HCT116 (cell line): Measurements from ENCODE around the gene CERS2. TPM values are rescaled to one million over a fixed set of nuclear protein-coding genes. Genes with fewer than 3 reads are reported as not detected.

Experiments used
- ATAC-seq: fragments of 200-7000 bp; cut with Tn5 transposase; 2 replicates; pipeline ENCODE4 v1.9.1; 2020; ENCODE audit warnings: mild to moderate bottlenecking, moderate library complexity
- BruUV-seq: library from RNA; stranded (reverse); fragments of 400-500 nt; replicated peaks from 2 replicates; lab custom pipeline; 2021; lab: Mats Ljungman, UMichigan
- CTCF ChIA-PET: fragments of 300-600 bp; sonication (Branson Sonifier 250); formaldehyde crosslinking; loops from one replicate; lab custom pipeline; 2021; ENCODE audit warnings: antibody characterized with exemption; lab: Charles Lee
- POLR2A ChIA-PET: fragments of 300-600, 350-600 bp; sonication (Branson Sonifier 250); formaldehyde crosslinking; loops from one replicate; lab custom pipeline; 2021; ENCODE audit warnings: antibody characterized with exemption; lab: Charles Lee
- RAD21 ChIA-PET, 2 experiments: fragments of 300-600 bp; sonication (Branson Sonifier 250); formaldehyde crosslinking; loops; one replicate each; lab custom pipeline; 2023; ENCODE audit warnings: low total read pairs in 2 of 2; ENCODE audit not compliant: uncharacterized antibody in 2 of 2, unreplicated experiment in 2 of 2, low non-redundant PET in 1 of 2; lab: Charles Lee
- DNase-seq: peaks from one replicate; pipeline ENCODE4 v3.0.0-alpha.2; 2010; ENCODE audit warnings: low read depth, low spot score
- H2AFZ ChIP-seq: fragments of 200-600 bp; shearing (Covaris generic), sonication (generic); 2 replicates; pipeline ENCODE4 v1.6.1; 2017; ENCODE audit warnings: low read depth, mixed run types, mixed read lengths, antibody characterized with exemption, low read length; ENCODE audit not compliant: poor library complexity, severe bottlenecking
- H3K27ac ChIP-seq: 2 replicates; pipeline ENCODE4 v1.5.1; 2012; ENCODE audit warnings: low read depth, low read length
- H3K27me3 ChIP-seq: fragments of 200-600 bp; sonication (generic); 2 replicates; pipeline ENCODE4 v1.6.1; 2016; ENCODE audit warnings: mixed run types, low read length, mixed read lengths; ENCODE audit not compliant: insufficient read depth
- H3K36me3 ChIP-seq, 2 experiments: fragments of 200-500 bp in 1 of 2; fragments of 200-600 bp in 1 of 2; sonication (Bioruptor generic) in 1 of 2; sonication (generic) in 1 of 2; 2 replicates each; pipeline versions ENCODE4 v1.5.1 to v1.6.1; 2014 to 2016; ENCODE audit warnings: low read length in 2 of 2, inconsistent platforms in 1 of 2, mixed read lengths in 1 of 2, mixed run types in 1 of 2; ENCODE audit not compliant: insufficient read depth in 2 of 2, control insufficient read depth in 1 of 2
- H3K4me1 ChIP-seq, 2 experiments: fragments of 200-600 bp in 1 of 2; sonication (generic) in 1 of 2; 2 replicates each; pipeline versions ENCODE4 v1.5.1 to v1.6.1; 2012 to 2017; ENCODE audit warnings: low read length in 2 of 2, inconsistent platforms in 1 of 2, mild to moderate bottlenecking in 1 of 2, mixed read lengths in 1 of 2, mixed run types in 1 of 2, moderate library complexity in 1 of 2; ENCODE audit not compliant: insufficient read depth in 2 of 2, control insufficient read depth in 1 of 2
- H3K4me2 ChIP-seq: fragments of 200-600 bp; sonication (generic); 2 replicates; pipeline ENCODE4 v1.6.1; 2017; ENCODE audit warnings: mixed run types, low read length, mixed read lengths
- H3K4me3 ChIP-seq, 2 experiments: fragments of 200-600 bp in 1 of 2; sonication (generic) in 1 of 2; replicated peaks in 1 of 2; 2 replicates each; pipeline ENCODE4 v1.5.1; 2011 to 2016; ENCODE audit warnings: low read length in 2 of 2, control low read depth in 1 of 2, low read depth in 1 of 2, mild to moderate bottlenecking in 1 of 2, mixed read lengths in 1 of 2, mixed run types in 1 of 2
- H3K79me2 ChIP-seq: fragments of 200-600 bp; sonication (generic); 2 replicates; pipeline ENCODE4 v1.6.1; 2017; ENCODE audit warnings: mild to moderate bottlenecking, mixed run types, low read length, moderate library complexity, mixed read lengths; ENCODE audit not compliant: insufficient read depth
- H3K9ac ChIP-seq: fragments of 200-600 bp; sonication (generic); 2 replicates; pipeline ENCODE4 v1.6.1; 2016; ENCODE audit warnings: low read length, mixed read lengths
- H3K9me2 ChIP-seq: fragments of 200-600 bp; sonication (generic), shearing (Covaris generic); 2 replicates; pipeline ENCODE4 v1.6.1; 2017; ENCODE audit warnings: mixed run types, mild to moderate bottlenecking, moderate library complexity; ENCODE audit not compliant: insufficient read depth
- H3K9me3 ChIP-seq, 2 experiments: fragments of 200-500 bp in 1 of 2; fragments of 200-600 bp in 1 of 2; sonication (Bioruptor generic) in 1 of 2; sonication (generic) in 1 of 2; 2 replicates each; pipeline ENCODE4 v1.6.1; 2014 to 2017; ENCODE audit warnings: low read length in 2 of 2, mixed read lengths in 2 of 2, inconsistent platforms in 1 of 2, low read depth in 1 of 2, mild to moderate bottlenecking in 1 of 2, mixed run types in 1 of 2, moderate library complexity in 1 of 2; ENCODE audit not compliant: control insufficient read depth in 1 of 2, insufficient read depth in 1 of 2
- H4K20me1 ChIP-seq: fragments of 200-600 bp; sonication (generic), shearing (Covaris generic); 2 replicates; pipeline ENCODE4 v1.6.1; 2017; ENCODE audit warnings: mixed run types, mild to moderate bottlenecking, moderate library complexity; ENCODE audit not compliant: insufficient read depth
- CEBPB ChIP-seq: IDR thresholded peaks from 2 replicates; pipeline ENCODE4 v1.6.1; 2012; ENCODE audit warnings: low read depth
- EGR1 ChIP-seq: IDR thresholded peaks from 2 replicates; pipeline ENCODE4 v1.6.1; 2012; ENCODE audit warnings: low read depth
- EZH2 ChIP-seq: fragments of 200-600 bp; sonication (generic); IDR thresholded peaks from 2 replicates; pipeline ENCODE4 v1.6.1; 2017; ENCODE audit warnings: antibody characterized with exemption, mixed run types
- EZH2phosphoT487 ChIP-seq: fragments of 200-600 bp; IDR thresholded peaks from 2 replicates; pipeline ENCODE4 v1.6.1; 2018; ENCODE audit warnings: antibody characterized with exemption, borderline replicate concordance
- FOSL1 ChIP-seq: IDR thresholded peaks from 2 replicates; pipeline ENCODE4 v1.6.1; 2012; ENCODE audit warnings: low read depth
- POLR2A ChIP-seq: IDR thresholded peaks from 2 replicates; pipeline ENCODE4 v1.7.0; 2011; ENCODE audit warnings: borderline replicate concordance; ENCODE audit not compliant: insufficient read depth, insufficient read length; ENCODE audit errors: extremely low read depth
- RAD21 ChIP-seq: IDR thresholded peaks from 2 replicates; pipeline ENCODE4 v1.6.1; 2012; ENCODE audit warnings: low read depth, mild to moderate bottlenecking
- REST ChIP-seq: IDR thresholded peaks from 2 replicates; pipeline ENCODE4 v1.6.1; 2012; ENCODE audit warnings: low read depth
- SIN3A ChIP-seq: IDR thresholded peaks from 2 replicates; pipeline ENCODE4 v1.6.1; 2012; ENCODE audit warnings: low read depth
- SP1 ChIP-seq: IDR thresholded peaks from 2 replicates; pipeline ENCODE4 v1.6.1; 2012; ENCODE audit warnings: low read depth
- SRF ChIP-seq: IDR thresholded peaks from 2 replicates; pipeline ENCODE4 v1.6.1; 2012; ENCODE audit warnings: low read depth
- TCF7L2 ChIP-seq: IDR thresholded peaks from 2 replicates; pipeline ENCODE4 v1.7.0; 2011; ENCODE audit warnings: borderline replicate concordance, inconsistent platforms; ENCODE audit not compliant: insufficient read depth, insufficient read length; ENCODE audit errors: extremely low read depth
- YY1 ChIP-seq: IDR thresholded peaks from 2 replicates; pipeline ENCODE4 v1.6.1; 2011; ENCODE audit warnings: low read length, low read depth, moderate library complexity, mild to moderate bottlenecking; ENCODE audit not compliant: insufficient replicate concordance; ENCODE audit errors: extremely low read depth
- ZBTB33 ChIP-seq: IDR thresholded peaks from 2 replicates; pipeline ENCODE4 v1.6.1; 2011; ENCODE audit warnings: mild to moderate bottlenecking, low read length, moderate library complexity; ENCODE audit not compliant: insufficient replicate concordance; ENCODE audit errors: extremely low read depth
- ZFX ChIP-seq: fragments of 450-650 bp; IDR thresholded peaks from 2 replicates; pipeline ENCODE4 v1.6.1; 2017
- intact Hi-C: fragments of 100-400 bp; cut with micrococcal nuclease; formaldehyde crosslinking; loops from 2 replicates; pipeline ENCODE4 v1.10.0; 2022
- total RNA-seq: library from RNA; stranded (reverse); gene quantifications from one replicate; pipeline ENCODE4 v1.2.1, GENCODE V29; 2021; ENCODE audit not compliant: unreplicated experiment
- TF ChIP-seq, protein P1 (sequence below): IDR thresholded peaks from 2 replicates; pipeline ENCODE4 v1.6.1; 2012

CERS2 gene
- total RNA-seq, 1 experiment from 2014 or later: 218 TPM

DNA sequence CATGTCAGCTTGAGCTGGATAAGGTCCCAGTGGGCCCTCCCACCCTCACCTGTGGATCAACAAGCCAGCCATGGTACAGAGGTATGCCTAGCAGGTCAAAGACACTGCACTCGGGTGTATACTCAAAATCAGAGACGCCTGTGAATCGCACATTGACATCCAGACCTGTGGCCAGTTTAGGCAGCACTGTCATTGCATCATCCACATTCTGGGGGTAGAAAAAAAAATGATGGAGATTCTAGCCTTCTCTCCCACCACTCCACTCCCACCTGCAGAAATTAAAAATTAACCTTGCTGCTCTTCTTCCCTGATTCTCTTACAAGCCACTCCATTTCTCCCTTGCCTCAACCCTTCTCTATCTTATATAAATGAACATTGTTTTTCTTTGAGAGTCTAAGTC lies 25.8 kb upstream of the CERS2 start:
- RAD21 ChIA-PET: no interaction called here
- POLR2A ChIA-PET: no interaction called here

GRCh38 chr1:150999926-151000325 lies 25.3 kb upstream of the CERS2 start:
- intact Hi-C loops: loop anchor here (5.0 kb wide), 3 partner anchors 373 to 743 kb away; partner anchors contain the start of genes CA14 and ENSA
- H3K4me3 ChIP-seq: no peak overlapping the region
- H3K9me3 ChIP-seq: no peaks in the 10 kb centered on the region
- ChIA-PET RAD21 (no interaction called here), POLR2A (interaction anchor here (1.2 kb wide), 1 partner anchor 19 kb away, joined by 3 read pairs; no protein-coding TSS in a partner anchor), CTCF (no interaction called here)
- no peaks in the 10 kb centered on the region for H3K27me3 ChIP-seq
- ATAC-seq (no peak), DNase-seq (no peak)
- BruUV-seq: no TSS peak
- H3K4me1 ChIP-seq: peaks cover 8 to 42% of the 10 kb centered on the region in 2 experiments; a peak in 3 of 4 replicates
- H3K4me2 ChIP-seq: peak overlapping the region; percentile 46; the same call in 1 of the 2 replicates
- H3K27ac ChIP-seq: no peak overlapping the region
- H3K79me2 ChIP-seq: no peaks in the 10 kb centered on the region
- H2AFZ ChIP-seq: no peak overlapping the region
- H3K36me3 ChIP-seq: no peaks in the 10 kb centered on the region
- H4K20me1 ChIP-seq: no peaks in the 10 kb centered on the region
- H3K9ac ChIP-seq: no peak overlapping the region
- H3K9me2 ChIP-seq: no peaks in the 10 kb centered on the region
- TF ChIP-seq CEBPB (no peak), EZH2phosphoT487 (no peak), FOSL1 (no peak), POLR2A (no peak), EGR1 (no peak), SIN3A (no peak), REST (no peak), YY1 (no peak), EZH2 (no peak), RAD21 (no peak), SP1 (no peak), ZBTB33 (no peak)
- TF ChIP-seq, protein P1, sequence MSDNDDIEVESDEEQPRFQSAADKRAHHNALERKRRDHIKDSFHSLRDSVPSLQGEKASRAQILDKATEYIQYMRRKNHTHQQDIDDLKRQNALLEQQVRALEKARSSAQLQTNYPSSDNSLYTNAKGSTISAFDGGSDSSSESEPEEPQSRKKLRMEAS: no peak

More for the DNA sequence above, 25.8 kb upstream of the CERS2 start:
- DNase-seq (no peak), ATAC-seq (no peak)
- intact Hi-C loops: no loop called here
- Histone ChIP-seq H3K27ac (no peak overlapping the region), H3K9me2 (no peaks in the 10 kb centered on the region), H3K4me2 (no peak overlapping the region), H3K4me3 (no peak overlapping the region), H3K27me3 (no peaks in the 10 kb centered on the region), H3K9ac (no peak overlapping the region), H2AFZ (no peak overlapping the region), H3K79me2 (no peaks in the 10 kb centered on the region), H3K9me3 (no peaks in the 10 kb centered on the region), H3K36me3 (no peaks in the 10 kb centered on the region)
- BruUV-seq: no TSS peak
- CTCF ChIA-PET: no interaction called here
- no peak for TF ChIP-seq SRF
- TF ChIP-seq EZH2: no peak
- no peak for TF ChIP-seq TCF7L2
- TF ChIP-seq SIN3A: no peak
- no peak for TF ChIP-seq ZFX
- TF ChIP-seq POLR2A: no peak
- TF ChIP-seq, all 23 proteins: peak for 0
- Histone ChIP-seq H3K4me1 (peaks cover 7 to 38% of the 10 kb centered on the region in 2 experiments; a peak in 3 of 4 replicates), H4K20me1 (no peaks in the 10 kb centered on the region)
